Vagina (tissue), 2 donors: ENCODE measurements around the gene LIN7A.

Experiments used
- CTCF ChIP-seq, 3 experiments: fragments of 450-650 bp in 2 of 3; fragments of 200-600 bp in 1 of 3; sonication (generic) in 1 of 3; IDR thresholded peaks; one replicate each; pipeline ENCODE4 v1.5.1; 2017 to 2019; ENCODE audit warnings: antibody characterized with exemption in 3 of 3, mild to moderate bottlenecking in 2 of 3, moderate library complexity in 2 of 3
- POLR2A ChIP-seq, 2 donors: fragments of 450-650 bp; IDR thresholded peaks; one replicate each; pipeline ENCODE4 v1.6.1; 2017; ENCODE audit warnings: antibody characterized with exemption in 2 of 2, mild to moderate bottlenecking in 2 of 2, moderate library complexity in 2 of 2

DNA sequence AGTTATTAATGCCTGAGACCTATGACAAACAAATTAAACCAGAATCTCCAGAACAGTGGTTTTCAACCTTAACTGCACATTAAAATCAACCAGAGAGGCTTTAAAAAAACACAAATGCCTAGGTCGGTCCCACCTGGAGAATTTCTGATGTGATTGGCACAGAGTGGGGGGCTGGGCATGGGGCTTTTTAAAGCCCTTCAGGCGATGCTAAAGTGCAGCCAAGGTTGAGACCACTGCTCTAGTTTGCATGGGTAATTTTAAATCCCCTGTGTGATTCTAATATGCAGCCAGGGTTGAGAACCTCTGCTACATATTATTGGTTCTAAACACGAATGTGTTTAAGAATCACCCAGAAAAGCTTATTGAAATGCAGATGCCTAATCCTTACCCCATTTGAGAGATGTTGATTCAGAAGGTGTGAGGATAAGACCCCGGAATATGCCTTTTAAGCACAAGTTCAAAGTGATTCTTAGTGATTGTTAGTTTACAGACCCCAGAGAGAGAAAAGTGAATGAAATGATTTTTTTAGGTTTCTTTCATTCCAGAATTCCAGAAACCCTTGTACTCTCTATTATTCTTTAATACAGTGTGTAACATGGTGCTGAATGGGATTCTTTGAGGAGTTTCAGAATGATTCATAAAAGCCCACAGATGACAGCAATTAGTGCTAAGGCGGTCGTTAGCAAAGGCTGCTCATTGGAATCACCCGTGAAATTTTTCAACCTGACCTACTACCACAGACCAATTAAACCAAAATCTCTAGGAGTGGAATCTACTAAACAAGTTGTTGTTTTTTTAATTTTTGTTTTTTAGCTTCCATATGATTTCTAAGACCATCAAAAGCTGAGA, 44.9 kb downstream of the LIN7A start:
- TF ChIP-seq CTCF (IDR thresholded peaks at IDR 0.05) (no peak), POLR2A (IDR thresholded peaks at IDR 0.05) (no peak)
